ENCODE measurements around the gene CEP112.
"Not testable (repeated sequence)": the region's sequence is repeated elsewhere in the genome, so short reads cannot be mapped to it uniquely, and the experiment has no call there.

Gene CEP112

GRCh38 chr17:65786479-65786878 is 405.5 kb downstream of the CEP112 start:
- no peak for TF ChIP-seq ZFX (IDR thresholded peaks at IDR 0.05)
- TF ChIP-seq, protein P1, sequence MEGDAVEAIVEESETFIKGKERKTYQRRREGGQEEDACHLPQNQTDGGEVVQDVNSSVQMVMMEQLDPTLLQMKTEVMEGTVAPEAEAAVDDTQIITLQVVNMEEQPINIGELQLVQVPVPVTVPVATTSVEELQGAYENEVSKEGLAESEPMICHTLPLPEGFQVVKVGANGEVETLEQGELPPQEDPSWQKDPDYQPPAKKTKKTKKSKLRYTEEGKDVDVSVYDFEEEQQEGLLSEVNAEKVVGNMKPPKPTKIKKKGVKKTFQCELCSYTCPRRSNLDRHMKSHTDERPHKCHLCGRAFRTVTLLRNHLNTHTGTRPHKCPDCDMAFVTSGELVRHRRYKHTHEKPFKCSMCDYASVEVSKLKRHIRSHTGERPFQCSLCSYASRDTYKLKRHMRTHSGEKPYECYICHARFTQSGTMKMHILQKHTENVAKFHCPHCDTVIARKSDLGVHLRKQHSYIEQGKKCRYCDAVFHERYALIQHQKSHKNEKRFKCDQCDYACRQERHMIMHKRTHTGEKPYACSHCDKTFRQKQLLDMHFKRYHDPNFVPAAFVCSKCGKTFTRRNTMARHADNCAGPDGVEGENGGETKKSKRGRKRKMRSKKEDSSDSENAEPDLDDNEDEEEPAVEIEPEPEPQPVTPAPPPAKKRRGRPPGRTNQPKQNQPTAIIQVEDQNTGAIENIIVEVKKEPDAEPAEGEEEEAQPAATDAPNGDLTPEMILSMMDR (conservative IDR thresholded peaks at IDR 0.05): no peak
- H3K27ac ChIP-seq: peak overlapping the region; percentile 34; the same call in 1 of the 2 replicates

DNA sequence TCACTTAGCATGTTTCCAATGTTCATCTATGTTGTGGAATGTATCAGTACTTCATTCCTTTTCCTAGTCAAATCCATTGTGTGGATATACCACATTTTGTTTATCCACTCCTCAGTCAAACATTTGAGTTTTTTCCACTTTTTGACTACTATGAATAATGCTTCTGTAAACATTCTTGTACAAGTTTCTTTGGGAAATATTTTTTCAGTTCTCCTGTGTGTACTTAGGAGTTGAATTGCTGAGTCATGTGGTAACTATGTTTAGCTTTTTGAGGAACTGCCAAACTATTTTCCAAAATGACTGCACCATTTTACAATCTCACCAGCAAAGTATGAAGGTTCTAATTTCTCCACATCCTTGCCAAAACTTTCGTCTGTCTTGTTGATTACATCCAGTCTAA is 406.8 kb downstream of the CEP112 start:
- TF ChIP-seq, protein P1 (conservative IDR thresholded peaks at IDR 0.05): no peak
- TF ChIP-seq ZFX (IDR thresholded peaks at IDR 0.05): no peak
- H3K27ac ChIP-seq: no peak overlapping the region

GRCh38 chr17:65783845-65784334 is 408.0 kb downstream of the CEP112 start:
- H3K27ac ChIP-seq: peak overlapping the region; percentile 89
- TF ChIP-seq, protein P1 (conservative IDR thresholded peaks at IDR 0.05): no peak
- TF ChIP-seq ZFX (IDR thresholded peaks at IDR 0.05): no peak

- not testable (repeated sequence) for H3K27ac ChIP-seq
Measured at GRCh38 chr17:65782104-65782706, 409.7 kb downstream of the CEP112 start.

GRCh38 chr17:65780111-65780510 is 411.8 kb downstream of the CEP112 start:
- TF ChIP-seq, protein P1 (conservative IDR thresholded peaks at IDR 0.05): no peak
- no peak for TF ChIP-seq ZFX (IDR thresholded peaks at IDR 0.05)
- no peak overlapping the region for H3K27ac ChIP-seq

DNA sequence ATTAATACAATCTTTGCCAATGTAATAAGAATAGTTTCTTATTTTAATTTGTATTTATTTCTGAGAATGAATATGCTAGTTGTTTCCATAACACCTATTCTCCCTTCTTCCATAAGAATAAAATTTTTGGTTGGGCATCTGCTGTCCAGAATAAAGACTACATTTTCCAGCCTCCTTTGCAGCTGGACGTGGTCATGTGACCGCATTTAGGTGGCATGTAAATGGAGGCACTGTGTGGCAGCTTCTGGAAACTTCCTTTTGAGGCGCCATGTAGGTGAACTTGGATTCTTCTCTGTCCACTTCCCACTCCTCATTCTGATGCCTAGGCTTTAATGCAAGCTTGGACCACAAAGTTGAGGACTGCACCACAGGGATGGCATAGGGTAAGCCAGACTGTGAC is 415.0 kb downstream of the CEP112 start:
- no peak for TF ChIP-seq ZFX (IDR thresholded peaks at IDR 0.05)
- TF ChIP-seq, protein P1 (conservative IDR thresholded peaks at IDR 0.05): no peak

DNA sequence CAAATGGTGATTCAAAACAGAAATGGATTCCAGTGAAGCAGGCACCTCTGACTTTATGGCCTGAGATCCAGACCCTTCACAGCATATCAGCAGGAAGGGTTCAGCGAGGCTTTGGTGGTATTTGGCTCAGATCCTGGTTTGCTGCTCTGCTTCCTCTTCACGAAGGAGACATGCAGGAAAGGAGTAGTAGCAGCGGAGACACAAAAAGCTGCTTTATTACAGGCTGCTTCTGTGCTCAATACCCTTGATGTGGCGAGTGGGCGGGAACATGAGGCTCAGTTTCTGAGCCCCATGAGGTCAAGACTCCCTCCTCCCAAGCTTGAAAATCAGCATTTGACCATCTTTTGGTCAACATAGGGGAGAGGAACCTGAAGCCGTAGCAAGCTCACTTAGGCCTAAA is 417.1 kb downstream of the CEP112 start:
- TF ChIP-seq ZFX (IDR thresholded peaks at IDR 0.05): no peak
- TF ChIP-seq, protein P1 (conservative IDR thresholded peaks at IDR 0.05): no peak
- H3K27ac ChIP-seq: peak overlapping the region; percentile 71

More for the DNA sequence above, 415.0 kb downstream of the CEP112 start:
- H3K27ac ChIP-seq: no peak overlapping the region

GRCh38 chr17:65772989-65773388 is 418.9 kb downstream of the CEP112 start:
- TF ChIP-seq, protein P1 (conservative IDR thresholded peaks at IDR 0.05): no peak
- peak overlapping the region; percentile 47; the same call in 1 of the 2 replicates for H3K27ac ChIP-seq

Data from C4-2B (cell line).